ENCODE results near the gene CHCT1.
A peak's percentile ranks its signal among the peaks of the same experiment; 100 is the strongest.
"Not testable (repeated sequence)": the region's sequence is repeated elsewhere in the genome, so short reads cannot be mapped to it uniquely, and the experiment has no call there.

The CHCT1 gene

DNA sequence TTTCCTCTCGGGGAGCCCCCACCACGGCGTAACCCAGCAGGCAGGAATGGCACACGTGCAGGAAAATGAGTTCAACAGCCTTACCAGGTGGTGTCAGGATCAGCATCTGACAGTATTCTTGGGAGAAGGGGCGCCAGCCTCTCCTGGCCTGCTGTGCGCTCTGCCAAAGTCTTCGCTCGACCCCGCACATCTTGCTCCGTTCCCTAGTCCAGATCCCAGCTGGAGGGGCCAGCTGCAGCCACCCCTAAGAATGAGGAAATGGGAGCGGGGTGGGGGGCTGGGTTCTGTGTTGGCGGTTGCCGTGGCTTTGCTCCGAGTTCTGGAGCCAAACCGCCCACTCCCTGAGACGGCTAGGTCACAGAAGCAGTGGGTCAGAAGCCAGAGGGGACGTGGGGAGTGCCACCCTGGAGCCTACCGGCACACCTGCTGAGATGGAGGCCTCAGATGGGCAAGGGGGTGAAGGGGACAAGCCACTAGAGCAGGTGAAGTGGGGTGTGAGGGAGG is at the start of gene CHCT1:
CHCT1 (plus strand) TSS at position 328 of the 504 bp plus-strand sequence; CDS start at position 432, 104 bp downstream.
- DNase-seq (ENCODE audit: low spot score), result no peak

GRCh38 chr17:60372790-60373483 is 49.4 kb upstream of the CHCT1 start:
- DNase-seq (ENCODE audit: low spot score), result no peak

- DNase-seq (ENCODE audit: low spot score), result not testable (repeated sequence)
Measured at GRCh38 chr17:60378187-60378586, 44.1 kb upstream of the CHCT1 start.

DNA sequence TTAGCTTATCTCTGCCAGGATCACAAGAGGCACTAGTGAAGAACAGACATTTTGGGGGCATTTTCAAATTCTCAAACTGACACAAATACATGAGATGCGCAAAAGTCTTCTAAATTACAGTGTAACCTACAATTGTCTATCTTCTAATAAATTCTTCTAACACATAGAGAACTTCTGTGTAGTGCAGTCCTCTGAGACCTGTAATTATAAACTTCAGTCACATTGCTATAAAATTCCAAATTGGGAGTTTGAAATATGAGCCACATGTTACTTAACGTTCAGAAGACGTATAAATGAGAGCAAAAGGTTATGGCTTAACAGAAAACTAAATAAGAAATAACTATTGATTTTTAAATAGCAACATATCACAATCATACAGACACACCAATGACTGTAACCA is 42.8 kb upstream of the CHCT1 start:
- DNase-seq (ENCODE audit: low spot score), result not testable (repeated sequence)

DNA sequence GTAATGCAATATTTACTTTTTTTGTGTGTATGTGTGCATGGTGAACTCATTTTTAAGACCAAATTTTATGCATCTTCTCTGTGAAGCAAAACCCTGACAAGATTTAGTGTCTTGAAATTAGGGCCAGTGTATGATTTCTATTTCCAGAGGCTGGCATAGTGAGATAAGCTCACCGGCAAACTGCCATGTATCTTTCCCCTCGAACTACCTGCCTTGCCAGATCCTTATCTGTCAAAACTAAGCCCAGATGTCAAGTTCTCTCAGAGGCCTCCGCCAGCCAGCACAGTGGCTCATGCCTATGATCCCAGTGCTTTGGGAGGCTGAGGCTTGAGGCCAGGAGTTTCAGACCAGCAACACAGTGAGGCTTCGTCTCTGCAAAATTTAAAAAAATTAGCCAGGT is 40.3 kb upstream of the CHCT1 start:
- no peak for DNase-seq (ENCODE audit: low spot score)

DNA sequence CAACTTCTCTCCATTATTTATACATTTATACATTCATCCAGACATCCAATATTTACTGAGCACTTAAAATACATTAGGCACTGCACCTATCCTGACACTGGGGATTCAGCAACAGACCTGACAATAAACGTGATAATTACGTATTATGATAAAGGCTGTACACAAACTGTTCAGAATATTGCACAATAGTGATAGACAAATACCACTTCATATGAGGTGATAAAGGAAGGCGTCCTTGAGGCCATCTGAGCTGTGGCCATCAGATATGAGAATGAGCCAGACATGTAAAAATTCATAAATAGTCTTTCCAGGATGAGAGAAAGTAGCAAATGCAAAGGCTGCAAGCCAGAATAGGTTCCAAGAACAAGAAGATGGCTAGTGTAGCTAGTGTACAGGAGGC is 38.9 kb upstream of the CHCT1 start:
- no peak for DNase-seq (ENCODE audit: low spot score)

DNA sequence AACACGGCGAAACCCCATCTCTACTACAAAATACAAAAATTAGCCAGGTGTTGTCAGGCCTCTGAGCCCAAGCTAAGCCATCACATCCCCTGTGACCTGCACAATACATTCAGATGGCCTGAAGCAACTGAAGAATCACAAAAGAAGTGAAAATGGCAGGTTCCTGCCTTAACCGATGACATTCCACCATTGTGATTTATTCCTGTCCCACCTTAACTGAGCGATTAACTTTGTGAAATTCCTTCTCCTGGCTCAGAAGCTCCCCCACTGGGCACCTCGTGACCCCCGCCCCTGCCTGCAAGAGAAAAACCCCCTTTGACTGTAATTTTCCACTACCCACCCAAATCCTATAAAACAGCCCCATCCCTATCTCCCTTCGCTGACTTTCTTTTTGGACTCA is 37.4 kb upstream of the CHCT1 start:
- not testable (repeated sequence) for DNase-seq (ENCODE audit: low spot score)

DNA sequence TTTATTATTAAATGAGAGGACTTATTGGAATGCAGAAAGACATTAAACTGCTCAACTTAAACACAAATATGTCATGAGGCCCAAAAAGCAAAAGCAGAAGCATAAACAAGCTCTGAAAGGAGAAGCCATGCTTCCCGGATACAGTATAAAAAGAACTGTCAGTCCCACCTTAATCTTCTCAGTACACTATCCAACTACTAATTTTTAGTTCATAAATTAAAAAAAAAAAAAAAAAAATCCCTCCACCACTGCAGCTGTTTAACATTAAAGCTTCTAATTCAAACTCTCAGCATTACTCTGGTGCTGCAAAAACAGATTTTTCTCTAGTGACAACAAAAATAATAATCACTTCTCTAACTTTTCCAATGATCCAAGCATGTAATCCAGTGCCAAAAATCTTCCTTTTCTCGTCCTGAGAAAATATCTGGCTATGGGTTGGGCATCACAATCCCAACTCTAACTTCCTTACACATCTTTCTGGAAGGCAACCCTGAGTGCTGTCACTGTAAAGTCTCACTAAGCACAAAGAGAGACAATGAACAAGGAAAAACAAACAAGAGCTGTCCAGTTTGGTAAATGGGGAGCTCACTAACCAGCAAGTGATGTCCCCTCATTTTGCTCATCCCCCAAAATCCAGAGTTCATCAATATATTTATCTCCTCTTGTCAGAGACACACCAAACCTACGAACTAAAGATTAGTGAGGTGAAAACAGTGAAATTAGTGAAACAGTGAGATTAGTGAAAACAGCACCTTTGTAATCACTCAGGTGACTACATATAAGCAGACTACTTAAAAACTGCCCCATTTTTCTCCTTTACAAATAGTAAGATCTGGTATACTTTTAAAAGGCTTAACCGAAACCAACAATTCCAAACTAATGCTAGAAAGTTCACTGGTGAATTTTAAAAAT is 35.9 kb upstream of the CHCT1 start:
- DNase-seq (ENCODE audit: low spot score), result no peak

DNA sequence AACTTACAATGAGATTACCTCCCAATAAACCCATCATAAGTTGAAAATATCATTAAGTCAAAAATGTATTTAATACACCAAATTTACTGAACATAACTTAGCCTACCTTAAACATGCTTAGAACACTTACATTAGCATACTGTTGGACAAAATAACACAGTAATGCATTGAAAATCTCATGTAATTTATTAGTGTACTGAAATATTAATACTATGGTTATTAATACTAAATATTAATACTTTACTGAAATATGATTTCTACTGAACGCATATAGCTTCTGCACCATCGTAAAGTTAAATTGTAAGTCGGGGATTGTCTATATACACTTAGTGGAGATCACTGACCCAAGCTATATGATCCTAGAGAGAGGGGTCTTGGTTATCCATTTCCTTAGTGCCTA is 34.6 kb upstream of the CHCT1 start:
- DNase-seq (ENCODE audit: low spot score), result no peak

DNA sequence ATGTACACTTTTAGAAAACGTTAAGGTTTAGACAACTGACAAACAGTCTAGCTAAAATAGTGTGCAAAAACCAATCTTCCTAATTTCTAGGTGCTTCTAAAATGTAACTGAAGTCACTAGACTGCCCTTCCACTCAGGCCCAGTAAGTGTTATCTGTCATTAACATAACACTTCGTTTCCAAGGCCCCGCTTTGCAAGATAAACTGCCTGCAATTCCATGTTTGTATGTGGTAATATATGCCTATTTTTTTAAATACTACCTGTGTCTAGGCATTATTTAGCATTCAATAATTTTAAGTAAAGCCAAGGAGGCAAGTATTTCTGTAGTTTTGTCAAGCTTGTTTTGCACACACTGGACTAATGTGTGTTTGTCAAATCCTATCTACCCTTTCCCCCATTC is 33.5 kb upstream of the CHCT1 start:
- no peak for DNase-seq (ENCODE audit: low spot score)

GRCh38 chr17:60390186-60390585 is 32.1 kb upstream of the CHCT1 start:
- DNase-seq (ENCODE audit: low spot score), result no peak

DNA sequence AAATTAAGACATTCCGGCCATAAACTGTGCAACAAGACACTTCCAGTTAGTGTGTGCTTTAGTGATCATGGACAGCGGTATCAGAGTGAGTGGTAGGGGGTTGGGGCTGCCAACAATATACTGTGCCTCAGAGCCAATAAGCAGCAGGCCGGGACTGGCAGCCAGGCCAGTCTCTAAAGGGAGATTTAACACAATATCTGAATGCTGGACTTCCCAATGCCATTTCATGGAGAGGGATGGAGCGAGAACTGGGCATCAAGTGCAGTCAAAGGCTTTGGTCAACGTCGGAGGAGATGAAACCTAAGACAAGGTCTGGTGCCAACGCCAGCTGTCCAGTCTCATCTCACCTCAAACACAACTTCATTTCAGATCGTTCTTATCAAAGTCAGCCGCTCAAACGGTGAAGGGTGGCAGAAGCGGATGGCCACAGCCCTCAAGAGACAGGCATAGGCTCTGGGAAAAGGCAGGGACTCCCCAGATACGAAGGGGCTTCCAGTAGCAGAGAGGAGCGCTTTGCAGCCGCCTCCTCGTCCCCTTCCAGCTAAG is 31.3 kb upstream of the CHCT1 start:
- peak; percentile 47 for DNase-seq (ENCODE audit: low spot score)

- peak; percentile 55 for DNase-seq (ENCODE audit: low spot score)
Measured at GRCh38 chr17:60391471-60392041, 30.7 kb upstream of the CHCT1 start.

DNA sequence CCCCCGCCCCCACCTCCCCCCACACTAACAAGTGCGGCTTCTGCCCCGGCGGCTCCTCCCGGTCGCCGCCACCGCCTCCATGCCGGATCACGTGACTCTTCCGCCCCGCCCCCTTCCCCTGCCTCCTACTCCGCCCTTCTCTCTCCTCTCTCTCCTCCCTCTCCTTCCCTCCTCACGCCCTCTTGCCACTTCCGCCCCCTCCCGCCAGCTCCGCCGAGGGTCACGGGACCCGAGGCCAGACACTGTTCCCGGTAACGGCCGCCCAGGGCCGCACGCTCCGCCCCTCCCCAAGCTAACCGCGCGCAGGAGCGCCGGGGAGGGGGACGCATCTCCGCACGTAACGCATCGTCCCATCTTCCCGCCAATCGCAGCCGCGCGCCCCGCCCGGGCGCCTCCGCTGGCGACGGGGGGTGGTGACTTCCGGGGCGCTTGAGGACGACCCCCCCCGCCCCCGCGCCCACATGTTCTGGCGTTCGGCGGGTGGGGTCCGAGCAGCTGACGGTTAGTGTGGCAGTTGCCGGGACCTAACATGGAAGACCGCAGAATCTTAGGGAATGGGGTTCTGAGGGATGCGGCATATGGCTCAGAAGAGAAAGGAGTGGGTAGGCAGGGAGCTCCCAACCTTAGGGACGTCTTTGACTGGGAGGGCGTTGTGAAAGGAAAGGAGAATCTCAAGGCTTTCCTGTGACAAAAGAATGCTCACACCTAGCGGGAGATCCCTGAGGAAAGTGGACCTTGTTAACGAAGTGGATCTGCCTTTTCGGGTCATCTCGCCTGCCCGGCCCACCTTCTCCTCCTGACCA is 30.0 kb upstream of the CHCT1 start, which contains the start of gene USP32:
USP32 (minus strand) TSS at position 92 of the 803 bp plus-strand sequence. CDS start 194 bp downstream, outside the sequence.
- peak; percentile 97 for DNase-seq (ENCODE audit: low spot score)

DNA sequence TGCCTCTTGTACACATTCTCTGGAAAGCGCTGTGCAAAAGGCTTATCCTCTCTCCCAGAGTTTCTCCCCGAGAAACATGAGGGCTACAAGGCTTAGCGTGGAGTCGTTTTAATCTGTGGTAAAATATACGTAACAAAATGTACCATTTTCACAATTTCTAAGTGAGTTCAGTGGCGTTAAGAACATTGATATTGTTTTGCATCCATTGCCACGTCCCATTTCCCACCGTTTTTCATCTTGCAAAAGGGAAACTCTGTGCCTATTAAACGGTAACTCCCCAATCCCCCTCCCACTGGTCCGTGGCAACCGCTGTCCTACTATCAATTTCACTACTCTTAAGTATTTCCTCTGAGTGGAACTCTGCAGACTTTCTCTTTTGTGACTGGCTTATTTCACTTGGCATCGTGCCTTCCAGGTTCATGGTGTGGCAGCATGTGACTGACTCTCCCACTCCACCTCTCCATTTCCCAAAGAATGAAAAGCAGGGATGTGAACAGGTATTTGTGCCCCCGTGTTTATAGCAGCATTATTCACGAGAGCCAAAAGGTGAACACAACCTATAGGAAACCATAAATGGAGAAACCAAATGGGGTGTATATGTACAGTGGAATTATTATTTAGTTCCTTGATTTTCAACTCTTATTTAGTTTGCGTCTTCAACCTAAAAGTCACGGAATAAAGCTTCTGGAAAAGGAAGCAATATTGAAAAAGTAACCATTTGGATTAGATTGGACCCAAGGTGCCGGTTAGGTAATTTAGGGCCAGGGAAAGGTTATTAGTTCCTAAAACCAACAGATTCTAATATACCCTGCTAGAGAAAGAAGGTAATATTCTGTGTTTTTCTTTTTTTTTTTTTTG is 29.2 kb upstream of the CHCT1 start:
- DNase-seq (ENCODE audit: low spot score), result peak; percentile 67

DNA sequence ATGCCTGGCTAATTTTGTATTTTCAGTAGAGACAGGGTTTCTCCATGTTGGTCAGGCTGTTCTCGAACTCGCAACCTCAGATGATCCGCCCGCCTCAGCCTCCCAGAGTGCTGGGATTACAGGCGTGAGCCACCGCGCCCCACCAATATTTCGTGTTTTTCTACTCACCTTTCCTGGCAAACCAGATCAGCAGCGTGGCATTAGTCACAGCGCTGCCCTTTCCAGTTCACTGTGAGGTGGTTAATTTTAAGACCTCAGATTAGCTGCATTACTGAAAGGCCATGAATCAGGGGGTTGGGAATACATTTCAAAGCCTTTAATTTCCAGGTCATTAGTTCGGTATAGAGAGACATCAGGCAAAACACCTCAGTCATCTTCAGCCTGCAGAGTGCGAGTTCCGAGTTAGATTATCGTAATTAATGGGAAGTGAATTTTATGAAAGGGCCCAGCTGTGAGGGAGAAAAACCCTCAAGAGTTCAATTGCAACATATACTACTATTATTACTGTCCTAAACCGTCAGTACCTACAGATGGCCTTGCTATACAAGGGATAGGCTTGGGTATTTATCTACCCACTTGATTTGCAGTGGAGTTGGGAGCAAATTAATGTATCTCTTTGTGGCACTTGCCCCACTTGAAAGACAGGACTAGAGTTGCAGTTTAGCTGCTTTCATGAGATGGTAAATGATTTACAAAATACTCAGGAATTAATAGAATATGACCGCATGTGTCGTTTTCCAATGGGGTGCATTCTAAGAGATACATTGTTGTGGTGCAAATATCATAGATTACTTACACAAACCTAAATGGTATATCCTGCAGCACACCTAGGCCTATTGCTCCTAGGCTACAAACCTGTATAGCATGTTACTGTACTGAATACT is 28.2 kb upstream of the CHCT1 start:
- DNase-seq (ENCODE audit: low spot score), result no peak

DNA sequence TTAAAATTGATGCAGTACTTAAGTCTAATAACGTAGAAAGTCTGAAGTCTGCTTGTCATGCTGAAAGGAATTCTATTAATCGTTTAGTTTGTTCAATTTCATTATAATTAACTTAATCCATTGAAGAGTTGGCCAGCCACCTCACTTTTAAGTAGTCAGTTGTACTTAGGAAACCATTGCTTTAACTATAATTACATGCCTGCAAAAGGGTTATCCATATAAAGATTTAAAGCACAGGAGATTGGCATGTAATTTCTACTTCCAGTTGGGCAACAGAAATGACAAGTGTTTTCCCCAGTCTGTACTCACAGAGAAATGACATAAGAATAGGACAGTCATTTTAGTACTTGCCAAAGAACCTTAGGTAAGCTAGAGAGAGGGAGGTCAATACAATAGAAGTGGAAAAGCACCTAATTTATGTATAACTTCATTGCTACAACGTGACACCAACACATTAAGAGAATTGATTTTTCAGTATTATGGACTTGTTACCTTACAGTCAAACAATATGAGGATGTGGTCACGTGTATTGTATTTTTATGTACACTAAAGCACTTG is 26.7 kb upstream of the CHCT1 start:
- no peak for DNase-seq (ENCODE audit: low spot score)

GRCh38 chr17:60396412-60396811 is 25.9 kb upstream of the CHCT1 start:
- DNase-seq (ENCODE audit: low spot score), result no peak

Data from SW480 (cell line).